NCI-H748 (cell line): ENCODE measurements around the gene SFR1.

Experiments used
- DNase-seq: peaks from one replicate; lab custom pipeline; 2025; ENCODE audit not compliant: unreplicated experiment; lab: John Stamatoyannopoulos, UW

Gene SFR1

GRCh38 chr10:104121485-104122224, at the start of gene SFR1:
TSS of gene SFR1 (plus strand) at chr10:104122171. CDS start at chr10:104122184, 13 bp downstream.
- peak; percentile 97 for DNase-seq

DNA sequence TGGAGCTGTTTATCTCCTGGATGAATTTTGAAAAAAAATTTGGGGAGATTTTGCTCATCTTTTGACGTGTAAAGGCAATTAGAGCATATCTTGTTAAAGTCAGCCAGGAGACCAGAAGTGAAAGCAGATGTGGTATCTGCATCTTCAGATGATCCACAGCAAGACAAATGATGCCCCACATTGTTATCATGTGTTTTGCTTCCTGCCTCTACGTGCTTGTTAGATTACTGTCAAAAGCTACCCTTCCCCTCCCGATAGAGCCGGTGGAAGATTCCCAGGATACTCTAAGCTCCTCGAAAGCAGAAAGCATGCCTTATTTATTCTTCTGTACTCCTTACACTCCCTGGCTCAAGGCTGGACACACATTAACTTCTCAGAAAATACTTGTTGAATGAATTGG, 49.2 kb upstream of the SFR1 start:
- DNase-seq, result no peak

GRCh38 chr10:104074505-104074904, 47.5 kb upstream of the SFR1 start:
- no peak for DNase-seq

DNA sequence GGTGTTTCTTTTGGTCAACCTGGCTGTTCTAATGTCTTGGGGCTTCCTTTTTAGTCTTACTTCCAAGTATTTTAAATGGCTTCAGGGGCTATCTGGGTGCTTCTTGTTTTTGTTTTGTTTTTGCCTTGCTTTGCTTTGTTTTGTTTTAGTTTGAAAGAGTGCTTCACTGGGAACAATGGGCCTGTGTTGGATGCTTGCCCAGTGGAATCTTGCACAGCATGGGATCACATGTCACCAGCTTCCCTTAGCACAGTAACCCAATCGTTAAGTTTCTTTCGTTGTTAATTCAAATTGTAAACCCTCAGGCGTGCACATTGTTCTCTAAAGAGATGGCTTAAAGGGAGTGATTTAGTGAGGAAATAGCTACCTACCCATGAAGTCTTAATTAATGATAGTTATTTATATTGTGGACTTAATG, 45.2 kb upstream of the SFR1 start:
- peak; percentile 92 for DNase-seq

DNA sequence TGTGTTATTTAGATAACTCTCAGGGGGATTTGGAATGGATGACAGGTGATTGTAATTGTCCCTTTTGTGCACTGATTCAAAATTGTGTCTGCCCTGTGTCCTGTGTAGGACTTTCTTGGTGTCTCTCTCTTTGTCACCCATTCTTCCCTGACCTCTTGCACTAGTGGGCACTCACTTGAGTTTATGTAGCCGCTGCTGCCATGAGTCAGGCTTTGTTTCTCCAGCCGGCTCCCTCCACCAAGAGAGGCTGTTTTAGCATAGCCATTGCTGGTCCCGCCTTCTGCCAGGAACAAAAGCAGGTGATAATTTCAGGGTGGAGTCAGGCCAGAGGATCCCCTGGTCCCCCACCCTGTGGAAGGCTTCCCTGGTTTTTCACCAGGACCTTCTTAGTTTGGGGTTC, 44.7 kb upstream of the SFR1 start:
- peak; percentile 92 for DNase-seq

DNA sequence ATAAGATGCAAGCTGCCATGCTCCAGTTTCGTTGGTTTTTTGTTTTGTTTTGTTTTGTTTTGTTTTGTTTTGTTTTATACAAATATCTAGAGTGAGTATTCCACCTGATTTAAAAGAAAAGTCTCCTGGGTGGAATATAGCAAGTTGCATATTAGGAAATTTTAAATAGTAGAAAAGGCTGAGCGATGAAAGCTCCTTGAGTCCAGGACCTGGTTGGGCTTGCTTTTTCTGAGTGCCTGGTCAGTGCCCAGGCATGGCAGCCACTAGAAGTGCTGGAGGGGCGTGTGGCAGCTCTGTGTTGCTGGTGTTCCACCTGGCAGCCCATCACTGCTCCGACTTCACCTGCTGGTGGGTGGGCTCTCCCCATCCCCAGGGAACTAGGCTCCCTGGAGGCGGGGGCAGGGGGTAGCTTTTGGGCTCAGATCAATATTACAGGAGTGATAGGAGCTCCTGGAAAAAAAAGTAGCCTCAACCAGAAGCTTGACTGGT, 44.3 kb upstream of the SFR1 start:
- peak; percentile 54 for DNase-seq

- DNase-seq, result peak; percentile 93
These were observed 41.2 kb upstream of the SFR1 start for GRCh38 chr10:104080762-104081161.

DNA sequence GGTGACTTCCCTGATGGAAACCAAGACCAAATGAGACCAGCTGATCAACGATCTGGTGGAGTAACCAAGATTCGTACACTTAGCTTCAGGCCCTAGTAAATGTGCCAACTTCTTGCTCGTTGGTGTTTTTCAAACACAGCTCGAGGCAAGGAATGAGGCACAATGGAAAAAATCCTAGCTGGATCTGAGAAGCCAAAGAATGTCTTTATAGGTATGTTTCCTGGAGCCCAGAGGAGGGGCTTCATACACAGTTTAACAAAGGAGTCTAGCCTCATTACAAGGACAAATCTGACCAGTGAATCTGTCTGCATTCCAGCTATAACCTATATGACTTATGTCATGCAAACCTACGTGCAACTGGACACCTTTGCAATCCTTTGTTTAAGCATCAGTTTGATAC, 40.0 kb upstream of the SFR1 start:
- no peak for DNase-seq

- no peak for DNase-seq
These were observed 37.4 kb upstream of the SFR1 start for GRCh38 chr10:104084482-104085142.

DNA sequence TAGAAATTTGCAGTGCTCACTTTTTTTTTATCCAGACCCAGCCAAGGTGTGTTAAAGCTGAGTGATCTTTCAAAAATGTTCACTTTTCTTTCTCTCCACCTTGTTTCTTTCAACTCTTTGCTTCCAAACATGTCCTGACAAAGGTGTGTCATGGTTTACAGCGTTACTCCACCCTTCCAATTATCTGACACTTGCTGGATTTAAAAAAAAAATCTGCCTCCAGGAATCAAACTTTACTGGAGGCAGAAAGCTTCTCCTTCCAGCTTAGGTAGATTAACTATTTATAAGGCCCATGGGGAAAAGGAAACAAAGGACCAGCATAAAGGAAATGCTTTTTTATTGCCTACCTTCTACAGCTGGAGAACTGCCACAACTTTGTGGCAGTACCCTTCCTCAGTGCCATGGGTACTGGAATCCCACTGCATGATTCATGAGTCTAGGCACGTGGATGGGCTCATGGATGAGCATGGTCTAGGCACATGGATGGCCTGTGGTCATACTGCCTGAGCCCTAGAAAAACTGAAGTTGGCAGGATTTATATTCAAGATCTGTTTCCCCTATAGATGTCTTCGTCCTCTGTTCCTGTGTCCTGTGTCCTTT, 36.1 kb upstream of the SFR1 start, which contains the start of gene COL17A1:
Gene COL17A1, minus strand, starts transcription at position 80 of the 600 bp plus-strand sequence. CDS start 5,207 bp downstream, outside the sequence.
- no peak for DNase-seq

GRCh38 chr10:104088239-104088638, 33.7 kb upstream of the SFR1 start:
- no peak for DNase-seq

- no peak for DNase-seq
These were observed 32.4 kb upstream of the SFR1 start for GRCh38 chr10:104089621-104090020.

DNA sequence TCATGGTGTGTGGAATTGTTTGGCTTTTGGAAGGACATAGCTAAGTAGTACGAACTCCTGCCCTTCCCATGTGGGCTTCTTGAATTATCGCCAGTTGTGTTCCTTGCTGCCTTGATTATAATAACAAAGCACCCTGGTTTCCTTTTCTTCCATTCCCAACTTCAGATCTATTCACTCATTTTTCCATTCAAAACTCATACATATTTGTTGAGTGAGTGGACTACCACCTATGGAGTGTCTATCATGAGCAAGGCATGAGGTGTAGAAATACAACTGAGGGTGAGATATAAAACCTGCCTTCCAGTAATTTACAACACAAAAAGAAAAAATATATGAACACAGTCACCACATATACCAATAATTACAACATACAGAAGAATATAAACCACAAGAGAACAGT, 31.4 kb upstream of the SFR1 start:
- no peak for DNase-seq

DNA sequence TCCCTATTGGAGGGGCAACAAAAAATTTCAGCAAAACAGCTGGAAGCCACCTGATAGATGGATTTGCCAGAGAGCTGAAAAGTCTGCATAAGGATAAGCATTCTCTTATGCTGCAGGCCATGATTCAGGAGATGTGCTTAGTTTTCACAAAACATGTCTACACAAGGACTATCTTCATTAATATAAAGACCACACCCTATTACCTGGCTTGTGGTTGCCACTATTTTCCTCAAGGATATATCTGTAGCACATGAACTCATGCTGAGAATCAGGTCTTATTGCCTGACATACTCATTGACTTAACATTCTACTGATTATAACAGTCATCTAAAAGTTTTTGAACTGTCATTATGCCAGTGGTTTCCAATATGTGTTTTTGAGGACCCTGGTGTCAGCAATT, 29.2 kb upstream of the SFR1 start:
- no peak for DNase-seq

DNA sequence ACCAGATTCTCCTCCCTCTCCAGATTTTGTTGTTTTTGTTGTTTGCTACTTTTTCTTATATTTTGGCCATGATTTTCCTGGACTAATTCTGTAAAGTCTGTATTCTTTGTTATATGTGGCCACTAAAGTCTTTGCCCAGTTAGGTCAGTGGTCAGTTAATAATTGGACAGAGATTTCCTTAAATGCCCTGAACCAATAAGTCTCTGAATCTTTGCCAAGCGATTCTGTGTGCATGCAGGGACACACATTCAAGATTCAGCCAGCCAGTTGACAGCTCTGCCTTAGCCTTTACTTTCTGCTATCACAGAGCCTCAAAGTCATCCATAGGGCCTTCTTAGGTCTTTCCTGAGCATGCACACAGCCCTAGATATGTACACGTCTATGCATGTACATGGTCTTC, 25.3 kb upstream of the SFR1 start:
- DNase-seq, result no peak

DNA sequence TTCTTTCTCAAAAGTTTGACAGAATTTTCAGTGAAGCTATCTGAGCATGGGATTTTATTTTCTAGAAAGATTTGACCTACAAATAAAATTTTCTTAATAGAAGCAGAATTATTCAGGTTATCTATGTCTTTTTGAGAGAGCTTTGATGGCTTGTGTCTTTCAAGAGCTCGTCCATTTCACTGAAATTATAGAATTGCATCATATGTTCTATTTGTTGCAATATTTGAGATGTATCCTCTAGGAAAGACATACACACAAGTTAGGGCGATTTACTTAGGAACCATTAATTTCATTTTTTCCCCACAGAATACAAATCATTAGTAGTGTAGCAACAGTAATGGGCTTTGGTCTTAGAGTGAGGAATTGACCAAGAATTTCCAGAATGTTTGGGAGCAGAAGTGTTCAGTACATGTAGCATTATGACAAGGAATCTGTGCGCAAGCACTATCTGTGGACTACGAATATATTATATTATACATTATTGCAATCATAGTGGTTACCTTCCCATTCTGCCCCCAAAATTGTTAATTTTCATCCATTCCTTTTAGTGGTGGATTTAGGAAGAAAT, 23.5 kb upstream of the SFR1 start:
- DNase-seq, result no peak

GRCh38 chr10:104099269-104099668, 22.7 kb upstream of the SFR1 start:
- no peak for DNase-seq

DNA sequence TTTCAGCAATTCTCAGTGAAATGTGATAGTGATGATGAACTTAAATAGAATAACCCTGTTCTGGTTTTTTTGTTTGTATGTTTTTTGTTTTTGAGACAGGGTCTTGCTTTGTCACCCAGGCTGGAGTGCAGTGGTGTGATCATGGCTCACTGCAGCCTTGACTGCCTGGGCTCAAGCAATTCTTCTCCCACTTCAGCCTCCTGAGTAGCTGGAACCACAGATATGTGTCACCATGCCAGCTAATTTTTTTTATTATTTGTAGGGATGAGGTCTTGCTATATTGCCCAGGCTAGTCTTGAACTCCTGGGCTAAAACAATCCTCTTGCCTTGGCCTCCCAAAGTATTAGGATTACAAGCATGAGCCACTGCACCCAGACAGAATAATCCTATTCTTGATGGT, 22.0 kb upstream of the SFR1 start:
- DNase-seq, result no peak

GRCh38 chr10:104100795-104101194, 21.2 kb upstream of the SFR1 start:
- no peak for DNase-seq

- no peak for DNase-seq
These were observed 20.1 kb upstream of the SFR1 start for GRCh38 chr10:104101902-104102301.

- no peak for DNase-seq
These were observed 18.0 kb upstream of the SFR1 start for GRCh38 chr10:104103956-104104355.

DNA sequence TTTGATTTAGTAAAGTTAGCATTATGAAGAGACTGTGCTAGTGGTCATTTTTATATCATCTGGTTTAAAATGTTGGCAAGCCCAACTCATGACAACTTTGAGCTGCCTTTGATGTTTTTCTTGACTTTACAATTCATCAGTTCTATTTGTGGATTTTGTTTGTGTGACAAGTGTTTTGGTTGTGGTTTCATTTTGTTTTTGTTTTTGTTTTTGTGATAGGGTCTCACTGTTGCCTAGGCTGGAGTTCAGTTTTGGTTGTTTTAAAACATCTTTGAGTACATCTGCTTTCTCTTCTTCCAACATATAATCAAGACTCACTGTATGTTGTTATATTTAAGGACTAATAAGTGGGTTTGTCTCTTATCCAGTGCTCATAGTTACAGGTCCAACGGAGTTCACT, 17.6 kb upstream of the SFR1 start:
- no peak for DNase-seq
